AG10803 (cell line): Measurements from ENCODE around the gene CAMSAP3.
A peak's percentile ranks its signal among the peaks of the same experiment; 100 is the strongest.

Source experiments
- DNase-seq: peaks from one replicate; pipeline ENCODE4 v3.0.0; 2010; ENCODE audit warnings: low read depth
- H3K4me3 ChIP-seq: 2 replicates; pipeline ENCODE4 v1.5.1; 2011; ENCODE audit warnings: mild to moderate bottlenecking, low read length, control low read depth
- CTCF ChIP-seq: conservative IDR thresholded peaks from 2 replicates; pipeline ENCODE4 v1.5.1; 2011; ENCODE audit warnings: mild to moderate bottlenecking, low read length, control low read depth, inconsistent platforms

Gene CAMSAP3

GRCh38 chr19:7628589-7629311, 33.1 kb downstream of the CAMSAP3 start:
- peak overlapping the region; percentile 99 for H3K4me3 ChIP-seq
- no peak for DNase-seq
- no peak for TF ChIP-seq CTCF

GRCh38 chr19:7629347-7630054, 33.8 kb downstream of the CAMSAP3 start, which contains the start of the genes PET100 and XAB2:
Gene PET100, plus strand, starts transcription at chr19:7629793. Its CDS starts 41 bp downstream, at chr19:7629834.
Gene XAB2, minus strand, starts transcription at chr19:7629545. Its CDS starts 18 bp downstream, at chr19:7629527.
- DNase-seq = peak; percentile 99
- H3K4me3 ChIP-seq = peak within 1 kb of the TSS; percentile 99
- TF ChIP-seq CTCF = no peak

- TF ChIP-seq CTCF = no peak
- H3K4me3 ChIP-seq = no peak overlapping the region
- DNase-seq = no peak
Measured at GRCh38 chr19:7631577-7631976, 35.9 kb downstream of the CAMSAP3 start.

- no peak for TF ChIP-seq CTCF
- DNase-seq = no peak
- no peak overlapping the region for H3K4me3 ChIP-seq
Measured at GRCh38 chr19:7632340-7633203, 36.9 kb downstream of the CAMSAP3 start.

- no peak for DNase-seq
- no peak for TF ChIP-seq CTCF
Measured at GRCh38 chr19:7633698-7634097, 38.0 kb downstream of the CAMSAP3 start, which contains the start of gene PCP2. Gene PCP2, minus strand, starts transcription at chr19:7633719. Its CDS starts 262 bp downstream, at chr19:7633457.

GRCh38 chr19:7635670-7636069, 40.0 kb downstream of the CAMSAP3 start:
- no peak for DNase-seq
- no peak for TF ChIP-seq CTCF
- no peak overlapping the region for H3K4me3 ChIP-seq

More at GRCh38 chr19:7633698-7634097, 38.0 kb downstream of the CAMSAP3 start, which contains the start of gene PCP2:
- no peak within 1 kb of the TSS for H3K4me3 ChIP-seq
